NK-92 treated with Interleukin-12 subunit alpha and Interleukin-12 subunit beta, amount 100 ng/mL, for 24 hours (cell line): Measurements from ENCODE around the gene MACROD2.
"Not testable (repeated sequence)": the region's sequence is repeated elsewhere in the genome, so short reads cannot be mapped to it uniquely, and the experiment has no call there.

ENCODE experiments used
- DNase-seq: peaks from one replicate; lab custom pipeline; 2025; lab: John Stamatoyannopoulos, UW

MACROD2 gene

DNA sequence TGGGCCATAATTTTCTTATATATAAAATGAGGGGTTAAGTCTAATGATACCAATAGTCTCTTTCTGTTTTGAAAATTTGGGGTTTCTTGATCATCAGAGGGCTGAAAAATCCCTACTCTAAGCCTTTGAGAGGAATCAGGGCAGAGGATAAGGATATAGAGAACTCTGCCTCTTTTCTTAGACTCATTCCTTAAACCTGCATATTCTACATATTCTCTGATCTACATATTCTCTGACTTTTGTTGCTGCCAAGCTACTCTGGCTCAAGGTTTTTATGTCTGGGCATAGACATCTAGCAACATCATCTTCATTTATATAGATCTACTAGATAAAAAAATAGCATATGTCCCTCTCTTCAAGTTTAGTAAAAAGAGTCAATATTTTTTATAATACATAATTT is 270.9 kb downstream of the MACROD2 start:
- no peak for DNase-seq

DNA sequence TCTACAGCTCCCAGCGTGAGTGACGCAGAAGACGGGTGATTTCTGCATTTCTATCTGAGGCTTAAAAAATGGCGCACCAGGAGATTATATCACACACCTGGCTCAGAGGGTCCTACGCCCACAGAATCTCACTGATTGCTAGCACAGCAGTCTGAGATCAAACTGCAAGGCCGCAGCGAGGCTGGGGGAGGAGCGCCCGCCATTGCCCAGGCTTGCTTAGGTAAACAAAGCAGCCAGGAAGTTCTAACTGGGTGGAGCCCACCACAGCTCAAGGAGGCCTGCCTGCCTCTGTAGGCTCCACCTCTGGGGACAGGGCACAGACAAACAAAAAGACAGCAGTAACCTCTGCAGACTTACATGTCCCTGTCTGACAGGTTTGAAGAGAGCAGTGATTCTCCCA is 275.4 kb downstream of the MACROD2 start:
- DNase-seq: not testable (repeated sequence)

DNA sequence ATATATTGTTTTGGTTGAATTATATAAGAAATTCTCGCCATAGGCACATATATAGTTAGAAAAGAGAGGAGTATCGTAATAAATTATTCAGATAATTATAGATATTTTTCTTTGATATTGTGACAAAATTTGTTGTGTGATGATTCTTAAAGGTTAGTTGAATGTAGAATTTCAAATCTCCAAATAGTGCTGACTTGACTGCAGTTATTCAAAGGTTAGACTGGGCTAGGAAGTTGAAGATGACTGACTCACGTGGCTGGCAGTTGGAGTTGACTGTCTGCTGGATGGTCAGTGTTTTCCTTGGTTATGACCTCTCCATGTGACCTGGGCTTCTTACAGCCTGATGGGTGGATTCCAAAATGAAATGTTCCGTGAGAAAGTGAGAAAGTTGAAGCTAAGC is 286.8 kb downstream of the MACROD2 start:
- no peak for DNase-seq

DNA sequence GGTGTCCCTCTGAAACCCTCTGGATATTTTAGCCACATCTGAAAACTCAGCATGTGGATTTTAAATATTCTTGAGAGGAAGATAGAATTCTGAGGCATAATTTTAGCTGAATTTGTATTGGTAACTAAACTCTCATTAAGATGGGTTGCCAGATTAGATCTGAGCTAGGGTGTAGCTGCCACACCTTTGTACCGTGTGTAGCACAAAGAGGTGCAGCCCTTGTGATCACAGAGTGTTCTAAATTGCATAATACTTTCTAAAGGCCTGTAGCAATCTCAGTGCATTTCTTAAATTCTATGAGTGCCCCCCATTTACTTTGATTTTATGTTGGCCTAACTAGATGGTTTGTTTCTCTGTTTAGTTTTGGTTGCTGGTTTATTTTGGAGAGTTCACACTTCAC is 289.1 kb downstream of the MACROD2 start:
- DNase-seq: no peak

- no peak for DNase-seq
Measured at GRCh38 chr20:14288341-14289330, 293.3 kb downstream of the MACROD2 start.

GRCh38 chr20:14291502-14291901 is 296.2 kb downstream of the MACROD2 start:
- no peak for DNase-seq

GRCh38 chr20:14295238-14295637 is 299.9 kb downstream of the MACROD2 start:
- DNase-seq: no peak

- DNase-seq: no peak
Measured at GRCh38 chr20:14295770-14296309, 300.5 kb downstream of the MACROD2 start.

DNA sequence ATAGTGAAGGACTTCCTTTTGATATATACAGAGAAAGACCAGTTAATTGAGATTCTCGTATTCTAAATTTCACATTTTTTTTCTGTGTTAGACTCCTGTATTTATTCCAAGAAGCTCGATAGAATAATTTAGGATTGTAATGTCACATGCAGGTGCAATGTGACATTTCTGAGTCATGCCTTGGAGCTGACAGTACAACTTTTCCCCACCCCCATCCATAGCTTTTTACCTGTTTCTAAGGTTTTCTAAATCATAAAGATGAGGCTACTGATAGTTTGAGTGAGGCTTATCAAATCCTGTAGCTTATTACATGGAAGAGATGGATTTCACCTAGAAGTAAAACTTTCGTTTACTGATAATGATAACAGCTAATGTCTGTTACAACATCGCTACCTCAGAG is 304.5 kb downstream of the MACROD2 start:
- DNase-seq: no peak

GRCh38 chr20:14303106-14303505 is 307.8 kb downstream of the MACROD2 start:
- DNase-seq: no peak

DNA sequence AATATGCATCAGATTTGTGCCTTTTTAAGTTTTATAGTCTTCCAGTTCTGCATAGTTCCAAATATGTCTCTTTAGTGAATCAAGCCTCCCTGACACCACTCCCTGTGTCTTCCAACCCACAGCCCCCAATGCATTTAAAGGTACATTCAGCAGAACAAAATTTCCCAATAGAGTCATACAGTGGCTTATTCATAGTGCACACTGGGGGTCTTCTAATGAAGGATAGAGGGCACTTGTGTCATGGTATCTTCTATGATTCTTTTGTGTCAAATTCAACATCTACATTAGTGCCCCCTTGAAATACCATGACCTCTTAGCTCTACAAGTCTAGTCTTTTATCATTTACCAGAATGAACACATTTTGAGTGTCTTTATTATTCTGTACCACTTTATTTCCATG is 308.3 kb downstream of the MACROD2 start:
- DNase-seq: no peak

- DNase-seq: no peak
Measured at GRCh38 chr20:14304472-14304871, 309.2 kb downstream of the MACROD2 start.

- no peak for DNase-seq
Measured at GRCh38 chr20:14307956-14308355, 312.6 kb downstream of the MACROD2 start.

GRCh38 chr20:14310977-14311627 is 315.8 kb downstream of the MACROD2 start:
- DNase-seq: no peak

DNA sequence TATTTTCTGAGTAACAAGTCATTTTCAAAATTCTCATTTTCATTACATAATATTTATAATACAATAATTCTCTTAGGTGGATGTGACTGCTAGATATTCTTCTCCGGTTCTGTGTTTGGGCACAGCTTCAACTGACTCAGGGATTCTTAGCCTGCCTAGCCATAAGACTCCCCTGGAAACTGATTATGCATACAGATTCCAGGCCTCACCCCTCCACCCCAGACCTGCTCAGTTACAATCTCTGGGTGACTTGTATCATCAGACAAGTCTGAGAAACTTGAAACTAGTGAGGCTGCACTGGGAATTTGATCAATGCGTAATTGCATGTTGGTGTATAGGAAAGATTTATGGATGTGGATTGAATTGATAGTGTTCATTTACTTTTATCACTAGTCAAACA is 316.7 kb downstream of the MACROD2 start:
- no peak for DNase-seq

- no peak for DNase-seq
Measured at GRCh38 chr20:14313341-14314020, 318.2 kb downstream of the MACROD2 start.

DNA sequence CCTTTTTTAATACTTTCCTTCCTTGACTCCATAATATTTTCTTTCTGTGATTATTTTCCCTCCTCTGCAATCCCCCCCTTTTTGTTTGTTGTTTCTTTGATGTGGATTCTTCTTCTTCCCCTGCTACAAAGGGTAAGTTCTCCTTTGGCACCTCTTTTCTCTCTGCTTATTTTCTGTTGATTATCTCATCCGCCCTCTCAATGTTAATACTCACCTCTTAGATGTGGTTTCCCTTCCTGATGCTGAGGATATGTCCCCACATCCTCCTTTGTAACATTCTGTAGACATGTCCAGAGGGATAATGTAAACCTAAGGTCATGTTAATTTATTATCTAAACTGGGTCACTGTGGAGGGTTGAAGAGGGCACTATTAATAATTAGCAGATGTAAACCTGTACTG is 324.4 kb downstream of the MACROD2 start:
- no peak for DNase-seq

GRCh38 chr20:14331646-14332045 is 336.3 kb downstream of the MACROD2 start:
- no peak for DNase-seq

DNA sequence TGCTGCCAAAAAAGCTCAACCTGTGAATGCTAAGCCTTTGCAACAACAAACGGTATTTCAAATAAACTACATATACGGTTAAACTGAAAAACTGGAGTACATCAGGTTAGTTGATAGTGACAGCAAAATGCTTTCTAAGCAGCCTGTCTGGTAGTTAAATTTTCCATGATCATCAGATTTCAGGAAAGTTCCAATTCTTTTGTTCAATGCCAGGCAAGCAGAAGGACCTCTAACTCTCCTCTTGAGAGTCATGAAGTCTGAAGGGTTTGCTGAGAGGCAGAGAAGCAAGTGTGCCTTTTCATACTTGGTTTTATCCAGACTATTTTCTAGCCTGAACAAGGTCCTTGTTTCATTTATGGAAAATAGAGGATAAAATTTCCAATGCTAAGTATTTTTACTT is 337.6 kb downstream of the MACROD2 start:
- no peak for DNase-seq

GRCh38 chr20:14333721-14334120 is 338.4 kb downstream of the MACROD2 start:
- no peak for DNase-seq

GRCh38 chr20:14334306-14334930 is 339.1 kb downstream of the MACROD2 start:
- DNase-seq: no peak

DNA sequence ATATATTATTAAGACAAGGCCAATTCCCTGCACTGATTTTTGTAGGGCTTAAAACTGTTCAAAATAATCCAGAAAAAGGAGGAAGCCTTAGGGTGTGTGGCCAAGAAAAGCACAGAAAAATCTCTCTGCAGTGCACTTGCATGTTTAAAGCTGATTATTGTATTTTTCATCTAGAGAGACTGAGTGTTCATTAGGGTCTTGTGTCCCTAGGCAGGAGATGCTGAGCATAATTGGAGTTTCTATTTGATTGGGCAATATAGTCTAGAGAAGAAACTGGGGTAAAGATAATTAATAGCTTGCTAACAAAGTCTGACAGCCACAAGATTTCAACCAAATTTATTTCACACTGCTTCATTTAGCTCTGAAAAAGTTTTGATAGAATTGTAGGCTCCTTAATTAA is 339.7 kb downstream of the MACROD2 start:
- DNase-seq: no peak
